ENCODE data around the gene WDR18.
"Not testable (repeated sequence)": the region's sequence is repeated elsewhere in the genome, so short reads cannot be mapped to it uniquely, and the experiment has no call there.

The WDR18 gene

DNA sequence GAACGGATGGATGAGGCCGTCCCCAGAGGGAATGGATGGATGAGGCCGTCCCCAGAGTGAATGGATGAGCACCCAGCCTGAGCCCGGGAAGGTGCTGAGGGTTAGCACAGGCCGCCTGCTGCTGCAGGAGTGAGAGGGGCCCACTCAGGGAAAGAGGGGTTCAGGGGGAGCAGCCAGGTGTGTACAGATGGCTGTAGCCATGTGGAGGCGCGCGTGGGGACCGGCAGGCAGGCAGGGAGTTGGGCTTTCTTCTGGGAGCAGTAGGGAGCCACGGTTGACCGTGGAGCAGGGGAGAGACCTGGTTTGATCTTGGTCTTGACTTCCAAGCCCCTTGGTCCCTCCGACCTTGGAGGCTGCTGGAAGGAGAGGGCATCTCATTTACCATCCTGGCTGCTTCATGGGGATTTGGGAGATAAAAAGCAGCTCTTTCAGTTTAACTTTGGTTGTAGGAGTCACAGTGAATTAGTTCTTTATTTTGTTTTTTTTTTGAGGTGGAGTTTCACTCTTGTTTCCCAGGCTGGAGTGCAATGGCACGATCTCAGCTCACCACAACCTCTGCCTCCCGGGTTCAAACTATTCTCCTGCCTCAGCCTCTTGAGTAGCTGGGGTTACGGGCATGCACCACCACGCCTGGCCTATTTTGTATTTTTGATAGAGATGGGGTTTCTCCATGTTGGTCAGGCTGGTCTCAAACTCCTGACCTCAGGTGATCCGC, 33.6 kb upstream of the WDR18 start:
- DNase-seq: no peak

DNA sequence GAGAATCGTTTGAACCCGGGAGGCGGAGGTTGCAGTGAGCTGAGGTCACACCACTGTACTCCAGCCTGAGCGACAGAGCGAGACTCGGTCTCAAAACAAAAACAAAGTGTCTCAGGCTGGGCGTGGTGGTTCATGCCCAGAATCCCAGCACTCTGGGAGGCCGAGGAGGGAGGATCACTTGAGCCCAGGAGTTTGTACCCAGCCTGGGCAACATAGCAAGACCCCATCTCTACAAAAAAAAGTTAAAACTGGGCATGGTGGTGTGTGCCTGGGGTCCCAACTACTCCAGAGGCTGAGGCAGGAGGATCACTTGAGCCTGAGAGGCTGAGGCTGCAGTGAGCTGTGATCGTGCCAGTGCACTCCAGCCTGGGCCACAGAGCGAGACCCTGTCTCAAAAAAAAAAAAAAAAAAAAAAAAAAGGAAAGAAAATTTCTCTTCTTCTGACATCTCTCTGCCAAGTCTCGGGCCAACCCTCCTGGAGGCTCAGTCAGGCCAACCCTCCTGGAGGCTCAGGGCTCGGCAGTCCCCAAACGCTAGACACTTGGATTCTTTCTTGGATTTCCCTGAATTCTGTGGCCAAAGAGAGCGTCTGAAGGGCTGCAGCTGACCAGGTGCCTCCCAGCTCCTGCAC, 32.0 kb upstream of the WDR18 start:
- no peak for DNase-seq

DNA sequence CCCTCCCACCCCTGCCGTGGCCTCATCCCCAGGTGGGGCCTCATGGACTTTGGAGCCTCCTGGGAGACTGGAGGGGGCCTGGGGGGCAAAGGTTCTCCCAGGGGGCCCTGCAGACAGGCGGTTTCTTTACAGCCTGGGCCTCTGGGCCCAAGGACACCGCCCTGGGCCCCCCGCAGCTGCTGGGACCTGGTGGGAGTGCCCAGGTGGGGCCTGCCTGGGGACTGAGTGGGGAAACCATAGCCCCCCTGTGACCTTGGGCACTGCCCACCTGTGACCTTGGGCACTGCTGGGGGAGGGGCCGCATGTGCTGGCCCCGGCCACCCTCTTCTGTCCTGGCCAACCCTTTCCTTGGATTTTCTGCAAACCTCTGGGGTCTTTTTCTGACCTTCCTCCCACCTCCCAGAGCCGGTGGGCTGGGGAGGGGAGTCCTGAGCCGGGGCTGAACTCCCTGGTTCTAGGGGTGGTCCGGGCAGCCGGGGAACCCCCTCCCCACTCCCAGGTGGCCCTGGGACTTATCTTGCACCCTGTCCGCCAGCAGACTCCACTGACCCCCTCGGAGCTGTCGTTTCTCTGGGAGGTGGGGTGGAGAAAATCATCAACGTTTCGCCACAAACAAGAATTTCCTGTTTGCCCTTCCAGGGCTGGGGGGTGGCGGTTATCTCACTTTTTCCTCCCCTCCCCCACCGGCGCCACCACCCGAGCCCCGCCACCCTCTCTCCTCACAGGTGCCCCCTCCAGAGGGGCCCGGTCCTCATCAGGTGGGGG, 31.3 kb upstream of the WDR18 start:
- no peak for DNase-seq

DNA sequence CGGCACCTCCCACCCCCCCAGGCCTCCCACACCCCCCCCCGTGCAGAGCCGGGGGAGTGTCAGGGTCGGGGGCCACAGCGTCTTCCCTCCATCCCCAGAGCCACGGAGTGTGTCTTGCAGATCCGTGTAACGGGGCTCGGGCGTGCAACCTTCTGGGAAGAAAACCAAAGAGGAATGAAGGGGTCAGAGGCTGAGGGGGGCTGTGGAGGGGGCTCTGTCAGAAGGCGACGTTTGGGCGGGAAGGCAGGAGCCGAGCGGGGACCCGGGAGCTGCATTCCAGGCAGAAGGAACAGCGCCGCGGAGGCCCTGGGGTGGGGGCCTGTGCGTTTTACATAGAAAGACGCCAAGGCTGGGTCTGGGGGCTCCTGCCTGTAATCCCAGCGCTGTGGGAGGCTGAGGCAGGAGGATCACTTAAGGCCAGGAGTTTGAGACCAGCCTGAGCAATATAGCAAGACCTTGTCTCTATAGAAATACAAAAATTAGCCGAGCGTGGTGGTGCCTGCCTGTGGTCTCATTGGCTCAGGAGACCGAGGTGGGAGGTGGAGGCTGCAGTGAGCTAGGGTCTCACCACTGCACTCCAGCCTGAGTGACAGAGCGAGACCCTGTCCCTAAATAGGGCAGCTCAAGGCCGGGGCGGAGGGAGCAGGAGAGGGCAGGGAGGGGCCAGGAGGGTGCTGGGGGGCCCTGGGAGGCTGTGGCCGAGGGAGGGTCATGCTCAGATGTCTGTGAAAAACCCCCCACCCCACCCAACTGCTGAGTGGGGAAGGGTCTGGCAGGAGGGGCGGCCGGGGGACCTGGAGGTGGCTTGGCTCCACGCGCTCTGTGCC, 30.5 kb upstream of the WDR18 start:
- DNase-seq: no peak

DNA sequence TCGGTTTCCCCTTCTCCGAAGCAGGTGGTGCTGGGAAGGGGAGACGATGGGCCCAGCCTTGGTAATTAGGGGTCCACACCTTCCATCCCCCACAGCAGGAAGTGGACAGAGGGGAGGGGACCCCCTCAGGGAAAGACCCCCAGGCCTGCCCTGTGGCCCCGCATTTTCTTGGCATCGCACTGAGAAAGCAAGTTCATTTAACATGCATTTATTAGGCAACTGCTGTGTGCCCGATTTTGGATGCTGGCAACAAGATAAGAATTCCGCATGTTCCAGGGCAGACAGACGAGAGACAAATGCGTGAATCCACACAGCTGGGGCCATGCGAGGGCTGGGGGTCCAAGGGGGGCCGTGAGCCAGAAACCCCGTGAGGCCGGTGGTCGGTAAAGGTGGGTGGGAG, 29.9 kb upstream of the WDR18 start:
- DNase-seq: no peak

DNA sequence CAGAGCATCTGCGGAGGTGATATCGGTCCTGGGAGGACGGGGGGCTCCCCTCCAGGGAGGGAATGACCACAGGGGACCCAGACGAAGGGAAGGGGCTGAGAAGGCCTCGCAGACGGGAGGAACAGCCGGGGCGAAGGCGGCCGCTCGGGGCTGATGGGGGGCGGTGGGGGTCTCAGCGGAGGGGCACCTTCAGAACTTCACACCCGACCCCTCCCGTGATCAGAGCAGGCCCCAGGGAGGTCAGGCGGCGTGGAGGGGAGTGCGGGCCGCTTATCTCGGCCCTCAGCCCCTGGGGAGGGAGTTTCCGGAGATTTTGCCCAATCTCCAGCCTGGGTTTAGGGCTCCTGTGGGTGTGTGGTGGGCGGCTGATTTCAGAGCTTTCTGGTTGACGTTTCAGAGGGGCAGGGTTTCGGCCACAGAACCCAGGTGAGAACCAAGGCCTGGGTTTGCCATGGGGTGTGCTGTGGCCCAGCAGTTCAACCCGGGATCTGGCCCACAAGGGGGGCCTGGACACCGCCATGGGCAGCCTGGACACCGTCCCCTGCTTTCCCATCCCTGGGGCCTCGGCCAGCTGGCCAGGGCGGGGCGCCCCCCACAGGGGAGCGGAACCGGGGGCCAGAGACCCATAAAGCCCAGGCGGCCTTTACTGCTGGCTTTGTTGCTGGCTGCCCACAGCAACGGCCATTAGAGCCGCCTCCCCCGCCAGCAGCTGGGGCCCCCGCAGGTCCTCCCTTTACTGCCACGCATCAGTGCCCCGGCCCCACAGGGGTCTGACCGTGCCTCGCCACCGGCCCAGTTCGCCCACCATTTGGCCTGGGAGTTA, 29.3 kb upstream of the WDR18 start:
- no peak for DNase-seq

DNA sequence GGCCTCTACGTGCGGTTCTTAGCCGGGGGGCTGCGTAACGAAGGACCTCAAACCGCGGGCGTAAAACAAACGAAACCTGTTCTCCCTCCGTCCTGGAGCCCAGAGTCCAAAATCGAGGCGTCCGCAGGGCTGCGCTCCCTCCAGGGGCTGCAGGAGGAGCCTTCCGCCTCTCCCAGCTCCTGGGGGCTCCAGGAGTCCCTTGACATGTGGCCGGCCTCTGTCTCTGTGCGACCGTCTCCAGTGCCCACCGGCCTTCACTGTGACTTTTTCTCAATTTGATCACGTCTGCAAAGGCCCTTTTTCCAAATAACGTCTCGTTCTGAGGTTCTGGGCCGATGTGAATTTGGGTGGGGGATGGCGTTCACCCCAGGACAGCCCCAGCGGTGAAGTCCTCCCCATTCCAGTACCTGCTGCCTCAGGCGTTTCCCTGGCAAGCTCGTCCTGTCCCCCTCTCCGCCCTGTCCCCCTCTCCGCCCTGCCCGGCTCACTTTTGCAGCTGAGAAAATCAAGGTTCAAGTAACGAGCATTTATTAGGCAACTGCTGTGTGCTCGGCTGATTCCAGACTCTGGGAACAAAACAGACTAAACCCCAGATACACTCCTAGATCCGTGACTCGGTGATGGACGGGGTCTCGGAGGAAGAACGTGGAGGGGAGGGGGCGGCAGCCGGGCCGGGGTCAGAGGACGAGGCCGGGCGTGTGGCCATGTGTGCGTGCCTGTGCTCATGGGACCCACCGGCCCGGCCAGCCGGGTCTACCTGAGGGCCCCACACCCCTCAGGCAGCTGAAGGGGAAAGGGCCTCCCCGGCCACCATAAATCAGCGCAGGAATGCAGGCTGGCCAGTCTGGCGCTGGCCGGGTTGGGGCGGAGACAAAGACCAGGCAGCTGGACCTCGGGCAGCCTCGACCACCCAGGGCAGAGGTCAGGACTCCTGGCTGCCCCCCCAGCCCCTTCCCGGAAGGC, 28.1 kb upstream of the WDR18 start:
- DNase-seq: no peak

DNA sequence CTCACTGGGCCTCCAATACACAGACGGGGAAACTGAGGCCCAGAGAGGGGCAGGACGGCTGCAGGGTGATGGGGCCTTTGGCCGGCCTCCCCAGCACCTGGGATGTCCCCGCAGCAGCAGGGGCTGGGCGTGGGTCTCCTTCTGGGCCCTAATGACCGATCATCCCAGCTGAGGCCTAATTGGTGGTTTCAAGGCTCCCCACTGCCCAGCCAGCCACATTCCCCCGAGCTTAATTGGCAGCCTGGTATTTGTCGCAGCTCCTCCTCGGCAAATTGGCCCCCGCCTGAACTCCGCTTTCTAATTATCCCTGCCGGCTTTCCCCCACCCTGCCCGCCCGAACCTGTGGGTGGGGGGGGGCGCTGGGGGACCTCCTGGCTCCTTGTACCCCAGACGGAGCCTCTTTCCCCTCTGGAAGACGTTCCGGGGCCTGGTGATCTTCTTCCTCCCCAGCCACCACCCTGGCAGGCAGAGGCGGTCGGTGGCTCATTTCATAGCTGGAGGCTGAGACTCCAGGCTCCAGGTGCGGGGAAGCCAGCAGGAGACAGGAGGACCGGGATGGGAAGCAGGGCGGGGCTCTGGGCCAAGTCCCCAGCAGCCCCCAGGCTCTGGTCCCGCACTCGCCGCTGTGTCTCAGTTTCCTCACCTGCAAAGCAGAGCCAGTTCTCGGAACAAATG, 27.2 kb upstream of the WDR18 start:
- no peak for DNase-seq

DNA sequence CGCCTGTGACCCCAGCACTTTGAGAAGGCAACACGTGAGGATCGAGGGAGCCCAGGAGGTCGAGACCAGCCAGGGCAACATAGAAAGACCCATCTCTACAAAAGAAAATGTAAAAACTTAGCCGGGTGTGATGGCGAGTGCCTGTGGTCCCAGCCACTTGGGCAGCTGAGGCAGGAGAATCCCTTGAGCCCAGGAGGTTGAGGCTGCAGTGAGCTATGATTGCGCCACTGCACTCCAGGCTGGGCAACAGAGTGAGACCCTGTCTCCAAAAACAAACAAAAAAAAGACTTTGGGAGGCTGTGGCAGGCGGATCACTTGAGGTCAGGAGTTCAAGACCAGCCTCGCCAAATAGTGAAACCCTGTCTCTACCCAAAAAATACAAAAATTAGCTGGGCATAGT, 26.6 kb upstream of the WDR18 start:
- DNase-seq: not testable (repeated sequence)

DNA sequence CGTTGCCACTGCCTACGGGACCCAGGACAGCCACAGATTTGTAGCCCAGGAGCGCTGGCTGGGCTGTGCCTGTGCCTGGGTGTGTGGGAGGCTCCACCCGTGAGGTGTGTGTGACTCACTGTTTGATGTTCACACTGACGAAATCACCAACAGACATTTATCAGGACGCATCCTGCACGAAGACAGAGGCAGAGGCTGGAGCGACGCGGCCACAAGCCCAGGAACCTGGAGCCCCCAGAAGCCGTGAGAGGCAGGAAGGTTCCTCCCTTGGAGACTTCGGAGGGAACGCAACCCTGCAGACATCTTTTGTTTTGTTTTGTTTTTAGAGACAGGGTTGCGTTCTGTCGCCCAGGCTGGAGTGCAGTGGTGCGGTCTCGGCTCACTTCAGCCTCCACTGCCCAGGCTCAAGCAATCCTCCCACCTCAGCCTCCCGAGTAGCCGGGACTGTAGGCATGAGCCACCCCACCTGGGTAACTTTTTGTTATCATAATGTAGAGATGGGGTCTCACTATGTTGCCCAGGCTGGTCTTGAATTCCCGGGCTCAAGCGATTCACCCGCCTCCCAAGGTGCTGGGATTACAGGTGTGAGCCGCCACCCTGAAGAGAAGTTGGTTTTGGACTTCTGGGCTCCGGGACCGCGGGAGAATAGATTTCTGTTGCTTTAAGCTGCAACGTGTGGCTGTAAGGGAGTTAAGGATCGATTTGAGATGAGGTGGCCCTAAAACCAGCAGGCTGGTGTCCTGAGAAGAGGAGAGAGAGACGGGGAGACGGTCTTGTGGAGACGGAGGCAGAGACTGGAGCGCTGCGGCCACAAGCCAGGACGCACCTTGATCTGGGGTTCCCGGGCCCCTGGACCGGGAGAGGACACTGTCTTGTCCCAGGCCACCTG, 24.9 kb upstream of the WDR18 start:
- no peak for DNase-seq

DNA sequence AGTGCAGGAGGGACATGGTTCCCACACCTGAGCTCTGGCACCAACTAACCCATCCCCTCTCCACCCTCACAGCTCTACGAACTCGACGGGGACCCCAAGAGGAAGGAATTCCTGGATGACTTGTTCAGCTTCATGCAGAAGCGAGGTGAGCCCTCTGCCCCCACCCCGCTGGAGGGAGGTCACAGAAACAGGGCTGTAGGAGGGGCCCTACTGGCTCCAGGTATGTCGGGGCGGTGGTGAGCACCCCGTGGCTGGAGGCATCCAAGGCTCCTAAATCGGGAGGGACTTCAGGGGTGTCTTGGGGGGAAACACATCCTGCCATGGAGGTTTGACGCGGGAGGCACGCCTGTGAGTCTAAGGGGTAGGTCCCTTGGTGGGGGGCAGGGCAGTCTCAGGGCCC, 24.1 kb upstream of the WDR18 start:
- no peak for DNase-seq

DNA sequence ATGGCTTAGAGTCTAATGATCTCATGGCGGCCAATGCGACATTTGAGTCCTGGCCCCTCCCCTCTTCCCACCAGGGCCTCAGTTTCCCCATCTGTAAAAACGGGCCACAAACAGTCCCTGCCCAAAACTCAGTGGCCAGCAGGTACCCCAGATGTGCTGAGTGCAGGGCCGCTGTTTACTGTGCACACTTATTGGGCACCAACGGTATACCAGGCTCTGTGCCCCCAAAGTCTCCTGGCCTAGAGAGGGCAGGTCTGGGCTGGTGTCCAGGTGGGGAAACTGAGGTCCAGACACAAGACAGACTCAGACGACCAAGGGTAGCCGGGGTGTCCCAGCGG, 23.6 kb upstream of the WDR18 start:
- no peak for DNase-seq

DNA sequence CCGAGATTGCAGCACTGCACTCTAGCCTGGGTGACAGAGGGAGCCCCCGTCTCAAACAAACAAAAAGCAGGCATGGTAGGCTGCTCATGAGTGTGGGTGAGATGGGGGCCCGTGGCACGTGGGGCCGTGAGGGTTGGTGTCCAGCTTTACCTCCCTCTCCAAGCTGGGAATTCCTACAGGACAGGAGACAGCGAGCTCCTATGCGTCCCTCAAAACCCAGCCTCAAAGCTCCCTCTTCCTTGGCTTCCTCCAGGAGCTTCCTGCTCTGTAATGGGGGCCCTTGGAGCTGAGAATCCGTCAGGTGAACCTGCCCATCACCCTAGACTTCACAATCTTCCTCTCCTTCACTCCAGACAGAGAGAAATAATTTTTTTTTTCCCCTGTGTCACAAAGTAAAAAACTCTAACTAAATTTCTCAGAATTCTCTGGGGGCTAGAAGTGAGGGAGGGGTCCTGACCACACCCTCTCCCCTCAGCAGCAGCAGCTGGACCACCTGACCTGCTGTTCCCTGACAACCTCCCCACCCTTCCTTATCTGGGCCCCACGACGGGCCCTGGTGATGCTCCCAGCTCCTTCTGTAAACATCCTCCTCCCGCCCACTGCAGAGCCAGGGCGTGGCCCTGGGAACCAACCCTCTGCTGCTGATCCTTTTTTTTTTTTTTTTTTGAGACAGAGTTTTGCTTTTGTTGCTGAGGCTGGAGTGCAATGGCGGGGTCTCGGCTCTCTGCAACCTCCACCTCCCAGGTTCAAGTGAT, 22.1 kb upstream of the WDR18 start:
- no peak for DNase-seq

DNA sequence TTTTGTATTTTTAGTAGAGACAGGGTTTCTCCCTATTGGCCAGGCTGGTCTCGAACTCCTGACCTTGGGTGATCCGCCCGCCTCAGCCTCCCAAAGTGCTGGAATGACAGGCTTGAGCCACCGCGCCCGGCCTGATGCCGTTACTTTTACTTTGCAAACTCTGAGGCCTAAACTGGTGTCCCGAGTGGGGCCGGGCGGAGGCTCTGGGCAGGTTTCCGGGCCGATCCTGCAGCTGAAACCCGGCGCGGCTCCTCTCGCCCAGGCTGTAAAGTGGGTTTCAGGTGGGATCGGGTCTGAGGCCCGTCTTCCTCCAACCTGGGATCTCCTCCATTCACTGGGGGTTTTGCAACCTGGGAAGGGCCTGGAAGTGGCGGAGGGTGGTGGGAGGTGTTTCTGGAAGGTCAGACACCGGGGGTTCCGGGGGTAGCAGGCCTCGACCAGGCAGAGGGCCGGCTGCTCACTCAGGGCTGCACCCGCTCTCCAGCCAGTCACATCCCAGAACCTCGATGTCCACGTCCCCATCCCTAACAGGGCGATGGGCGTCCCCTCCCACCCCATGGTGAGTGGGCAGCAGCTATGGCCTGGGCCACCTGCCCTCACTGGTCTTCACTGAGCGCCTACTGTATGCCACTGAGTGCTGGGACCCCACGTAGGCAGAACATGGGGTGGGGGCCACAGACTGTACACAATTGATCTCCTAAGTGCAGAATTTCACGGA, 21.3 kb upstream of the WDR18 start:
- no peak for DNase-seq

DNA sequence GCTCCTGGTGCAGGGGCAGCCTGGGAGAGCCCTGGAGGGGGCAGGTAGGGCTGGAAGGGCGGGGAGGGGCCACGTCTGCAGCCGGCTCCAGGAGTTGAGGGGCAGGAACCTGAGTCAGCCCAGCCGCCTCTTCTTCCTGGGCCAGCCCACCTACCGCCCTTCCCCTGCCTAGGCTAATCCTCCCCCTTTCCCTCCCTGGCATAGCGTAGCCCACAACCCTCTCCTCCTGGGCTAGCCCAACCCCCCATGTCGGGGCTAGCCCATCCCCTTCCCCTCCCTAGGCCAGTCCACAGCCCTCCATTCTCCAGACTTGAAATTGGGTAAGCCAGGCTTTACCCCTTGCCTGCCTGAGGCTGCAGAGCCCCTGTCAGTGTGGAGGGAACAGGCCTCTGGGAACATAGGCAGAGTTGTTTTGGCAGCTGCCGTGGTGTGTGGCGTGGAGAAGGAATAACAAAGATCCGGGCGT, 20.6 kb upstream of the WDR18 start:
- DNase-seq: no peak

DNA sequence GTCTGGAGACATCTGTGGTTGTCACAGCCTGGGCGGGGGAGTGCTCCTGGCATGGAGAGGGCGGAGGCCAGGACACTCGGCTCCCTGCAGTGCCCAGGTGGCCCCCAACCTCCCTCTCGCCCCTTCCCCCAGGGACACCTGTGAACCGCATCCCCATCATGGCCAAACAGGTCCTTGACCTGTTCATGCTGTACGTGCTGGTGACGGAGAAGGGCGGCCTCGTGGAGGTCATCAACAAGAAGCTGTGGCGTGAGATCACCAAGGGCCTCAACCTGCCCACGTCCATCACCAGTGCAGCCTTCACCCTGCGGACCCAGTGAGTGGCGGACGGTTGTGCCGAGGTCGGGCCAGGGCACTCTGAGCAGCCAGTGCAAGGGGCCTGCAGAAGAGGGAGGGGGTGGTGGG, 20.0 kb upstream of the WDR18 start:
- DNase-seq: no peak

DNA sequence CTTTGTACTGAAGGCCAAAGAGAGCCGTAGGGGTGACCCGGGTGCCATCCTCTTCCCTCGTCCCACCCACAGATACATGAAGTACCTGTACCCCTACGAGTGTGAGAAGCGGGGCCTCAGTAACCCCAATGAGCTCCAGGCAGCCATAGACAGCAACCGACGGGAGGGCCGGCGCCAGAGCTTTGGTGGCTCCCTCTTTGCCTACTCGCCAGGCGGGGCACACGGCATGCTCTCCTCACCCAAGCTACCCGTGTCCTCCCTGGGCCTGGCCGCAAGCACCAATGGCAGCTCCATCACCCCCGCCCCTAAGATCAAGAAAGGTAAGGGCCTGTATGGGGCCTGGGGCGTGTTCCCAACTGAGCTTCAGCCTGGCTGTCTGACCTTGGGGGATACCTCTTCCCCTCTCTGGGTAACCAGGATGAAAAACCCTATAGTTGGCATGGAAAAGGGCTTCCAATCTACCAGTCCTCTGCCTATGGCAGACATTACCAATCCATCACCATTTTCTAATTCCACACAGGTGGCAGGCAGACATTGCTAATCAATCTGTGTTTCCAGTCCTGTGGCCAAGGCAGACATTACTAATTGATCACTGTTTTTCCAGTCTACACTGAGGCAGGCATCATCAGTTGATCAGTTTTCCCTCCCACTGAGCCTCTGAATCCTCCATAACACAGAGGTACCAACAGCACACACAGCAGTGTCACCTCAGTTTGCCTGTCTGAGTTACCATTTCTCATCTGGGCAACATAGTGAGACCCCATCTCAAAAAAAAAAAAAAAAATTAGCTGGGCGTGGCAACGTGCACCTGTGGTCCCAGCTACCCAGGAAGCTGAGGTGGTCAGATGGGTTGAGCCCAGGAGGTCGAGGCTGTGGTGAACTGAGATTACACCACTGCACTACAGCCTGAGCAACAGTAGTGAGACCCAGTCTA, 19.1 kb upstream of the WDR18 start:
- no peak for DNase-seq

All from cortex of kidney (tissue), 1 donor.